Mucosa of rectum (tissue), 2 donors: ENCODE measurements around the gene ENDOV.

Source experiments
- H3K27ac ChIP-seq, 2 donors: one replicate each; pipeline ENCODE4 v1.7.0; 2013; ENCODE audit warnings: inconsistent platforms in 2 of 2, low read depth in 2 of 2, low read length in 2 of 2
- H3K27me3 ChIP-seq, 2 donors: one replicate each; pipeline ENCODE4 v1.7.0; 2013; ENCODE audit warnings: low read length in 2 of 2; ENCODE audit not compliant: control insufficient read depth in 2 of 2, insufficient read depth in 2 of 2
- H3K36me3 ChIP-seq, 2 donors: one replicate each; pipeline ENCODE4 v1.7.0; 2013; ENCODE audit warnings: low read length in 2 of 2; ENCODE audit not compliant: control insufficient read depth in 2 of 2, insufficient read depth in 2 of 2
- H3K4me1 ChIP-seq, 2 donors: one replicate each; pipeline ENCODE4 v1.7.0; 2013; ENCODE audit warnings: low read length in 2 of 2, mild to moderate bottlenecking in 1 of 2; ENCODE audit not compliant: control insufficient read depth in 2 of 2, insufficient read depth in 2 of 2
- H3K4me3 ChIP-seq, 2 donors: one replicate each; pipeline ENCODE4 v1.7.0; 2013; ENCODE audit warnings: low read length in 2 of 2
- H3K9ac ChIP-seq, 2 donors: one replicate each; pipeline ENCODE4 v1.7.0; 2013; ENCODE audit warnings: low read length in 2 of 2, low read depth in 1 of 2, mild to moderate bottlenecking in 1 of 2
- H3K9me3 ChIP-seq, 2 donors: one replicate each; pipeline ENCODE4 v1.7.0; 2013; ENCODE audit warnings: low read length in 2 of 2; ENCODE audit not compliant: control insufficient read depth in 2 of 2
- donor health status: healthy.
- donor health status: Normal muscosa, but diverticular disease.

The ENDOV gene

DNA sequence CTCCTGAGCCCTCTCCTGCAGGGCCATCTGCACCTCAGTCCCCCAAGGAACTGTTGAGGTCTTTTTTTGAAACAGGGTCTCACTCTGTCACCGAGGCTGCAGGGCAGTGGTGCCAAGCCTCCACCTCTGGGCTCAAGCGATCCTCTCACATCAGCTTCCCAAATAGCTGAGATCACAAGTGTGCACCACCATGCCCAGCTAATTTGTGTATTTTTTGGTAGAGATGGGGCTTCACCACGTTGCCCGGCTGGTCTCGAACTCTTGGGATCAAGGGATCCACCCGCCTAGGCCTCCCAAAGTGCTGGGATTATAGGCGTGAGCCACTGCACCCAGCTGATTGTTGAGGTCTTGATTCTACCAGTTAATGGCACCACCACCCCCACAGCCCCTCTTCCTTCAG lies 27.9 kb upstream of the ENDOV start:
- Histone ChIP-seq H3K4me3 (no peak overlapping the region), H3K4me1 (no peaks in the 10 kb centered on the region), H3K9ac (no peak overlapping the region), H3K27me3 (no peaks in the 10 kb centered on the region), H3K27ac (no peak overlapping the region), H3K9me3 (no peaks in the 10 kb centered on the region), H3K36me3 (peaks cover 68 to 84% of the 10 kb centered on the region in 2 donors)

DNA sequence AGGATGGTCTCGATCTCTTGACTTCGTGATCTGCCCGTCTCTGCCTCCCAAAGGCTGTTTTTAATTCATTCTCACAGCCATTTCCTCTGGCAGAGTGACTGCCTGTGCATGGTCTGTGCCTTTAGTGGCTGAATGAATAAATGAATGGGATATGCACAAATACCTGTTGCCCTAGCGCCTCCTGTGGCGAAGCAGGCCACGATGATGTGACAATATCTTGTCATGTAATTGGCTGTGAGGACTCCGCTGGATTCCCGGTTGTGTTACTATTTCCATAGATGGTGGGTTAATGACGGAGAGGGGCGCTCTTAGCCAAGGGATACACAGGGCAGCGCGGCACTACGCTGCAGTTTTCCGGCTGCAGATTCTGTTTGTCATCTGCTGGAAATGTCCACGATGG lies 26.8 kb upstream of the ENDOV start:
- H3K36me3 ChIP-seq, result peaks cover 71 to 81% of the 10 kb centered on the region in 2 donors
- H3K27ac ChIP-seq, result no peak overlapping the region
- H3K9ac ChIP-seq, result no peak overlapping the region
- no peaks in the 10 kb centered on the region for H3K9me3 ChIP-seq
- H3K27me3 ChIP-seq, result no peaks in the 10 kb centered on the region
- no peaks in the 10 kb centered on the region for H3K4me1 ChIP-seq
- no peak overlapping the region for H3K4me3 ChIP-seq

DNA sequence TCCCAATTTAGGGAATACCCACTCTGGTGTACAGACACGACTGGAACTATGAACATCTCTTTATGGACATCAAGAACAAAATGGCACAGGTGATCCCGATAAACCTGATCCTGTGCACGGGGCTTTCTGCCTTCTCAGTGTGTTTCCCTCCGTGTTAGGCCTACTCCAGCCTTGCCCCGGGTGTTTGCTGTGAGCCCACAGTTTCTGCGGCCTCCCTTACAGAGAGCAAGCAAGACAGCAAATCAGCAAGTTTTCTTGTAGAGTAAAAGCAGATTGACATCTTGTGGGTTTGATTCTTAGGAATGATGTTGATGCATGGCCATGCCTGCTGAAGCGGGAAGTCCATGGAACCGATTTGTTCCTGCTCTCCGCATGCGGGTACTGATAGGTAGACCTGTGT lies 26.4 kb upstream of the ENDOV start:
- no peaks in the 10 kb centered on the region for H3K4me1 ChIP-seq
- H3K27ac ChIP-seq, result no peak overlapping the region
- peaks cover 71 to 81% of the 10 kb centered on the region in 2 donors for H3K36me3 ChIP-seq
- H3K9ac ChIP-seq, result no peak overlapping the region
- H3K4me3 ChIP-seq, result no peak overlapping the region
- no peaks in the 10 kb centered on the region for H3K27me3 ChIP-seq
- no peaks in the 10 kb centered on the region for H3K9me3 ChIP-seq

DNA sequence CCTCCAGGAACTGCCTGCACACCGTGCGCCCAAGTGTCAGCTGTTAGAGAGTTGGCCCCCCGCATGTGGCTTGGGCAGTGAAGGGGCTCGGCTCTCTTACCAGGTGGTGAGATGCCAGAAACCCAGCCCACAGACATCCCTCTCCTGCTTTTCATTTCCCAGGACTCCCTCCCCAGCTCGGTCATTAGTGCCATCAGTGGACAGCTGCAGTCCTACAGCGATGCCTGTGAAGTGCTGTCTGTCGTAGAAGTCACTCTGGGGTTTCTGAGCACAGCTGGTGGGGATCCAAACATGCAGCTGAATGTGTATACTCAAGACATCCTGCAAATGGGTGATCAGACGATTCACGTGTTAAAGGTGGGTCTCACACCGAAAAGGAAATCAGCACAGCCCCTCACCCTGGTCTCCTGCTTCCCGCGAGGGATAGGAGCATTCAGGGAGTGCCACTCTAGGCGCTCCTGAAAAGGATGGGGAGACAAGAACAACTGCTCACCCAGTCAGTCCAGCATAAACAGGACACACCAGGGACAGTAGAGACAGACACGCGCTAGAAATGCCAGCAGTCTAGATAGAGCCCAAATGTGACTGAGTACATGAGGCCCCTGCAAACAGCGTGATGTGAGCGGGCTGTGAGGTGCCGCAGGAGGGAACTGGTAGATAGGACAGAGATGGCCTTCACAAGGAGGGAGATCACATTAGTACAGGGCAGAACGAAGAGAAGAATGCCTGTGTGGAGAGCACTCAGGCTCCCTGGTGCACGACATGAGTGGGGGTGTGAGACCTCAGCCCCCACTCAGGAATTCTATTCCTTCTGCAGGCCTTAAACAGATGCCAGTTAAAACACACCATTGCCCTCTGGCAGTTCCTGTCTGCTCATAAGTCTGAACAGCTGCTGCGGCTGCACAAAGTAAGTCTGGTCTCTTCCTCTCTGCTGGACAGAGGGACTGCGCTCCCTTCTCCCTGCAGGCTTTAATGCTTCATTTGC lies 25.7 kb upstream of the ENDOV start:
- Histone ChIP-seq H3K9ac (no peak overlapping the region), H3K36me3 (peaks cover 70 to 81% of the 10 kb centered on the region in 2 donors), H3K9me3 (no peaks in the 10 kb centered on the region), H3K4me3 (no peak overlapping the region), H3K27ac (no peak overlapping the region), H3K27me3 (no peaks in the 10 kb centered on the region), H3K4me1 (no peaks in the 10 kb centered on the region)

DNA sequence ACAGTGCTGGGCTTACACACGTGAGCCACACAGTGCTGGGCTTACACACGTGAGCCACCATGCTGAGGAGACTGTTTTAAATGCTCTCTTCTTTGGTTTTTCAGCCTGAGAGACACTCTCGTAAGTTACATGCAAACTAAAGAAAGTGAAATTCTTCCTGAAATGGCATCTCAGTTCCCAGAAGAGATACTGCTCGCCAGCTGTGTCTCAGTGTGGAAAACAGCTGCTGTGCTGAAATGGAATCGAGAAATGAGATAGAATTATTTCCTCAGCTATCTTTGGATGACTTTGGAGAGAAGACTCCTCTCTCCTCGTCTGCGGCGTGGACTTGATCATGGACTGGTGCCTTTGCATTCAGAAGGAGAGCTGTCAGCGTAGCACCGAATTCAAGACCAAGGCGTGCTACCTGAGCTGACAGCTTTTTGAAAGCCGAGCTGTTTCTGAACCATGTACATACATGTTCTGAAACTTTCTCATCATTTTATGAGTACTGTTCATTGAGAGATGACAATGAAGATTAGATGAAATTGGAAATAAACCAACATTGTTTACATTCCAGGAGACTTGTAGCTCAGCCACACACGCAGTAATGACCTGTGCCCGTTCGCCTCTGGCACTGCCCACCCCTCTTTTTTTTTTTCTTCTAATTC lies 21.6 kb upstream of the ENDOV start:
- no peak overlapping the region for H3K4me3 ChIP-seq
- no peaks in the 10 kb centered on the region for H3K9me3 ChIP-seq
- no peaks in the 10 kb centered on the region for H3K27me3 ChIP-seq
- peaks cover 40 to 53% of the 10 kb centered on the region in 2 donors for H3K36me3 ChIP-seq
- no peak overlapping the region for H3K27ac ChIP-seq
- no peaks in the 10 kb centered on the region for H3K4me1 ChIP-seq
- no peak overlapping the region for H3K9ac ChIP-seq

DNA sequence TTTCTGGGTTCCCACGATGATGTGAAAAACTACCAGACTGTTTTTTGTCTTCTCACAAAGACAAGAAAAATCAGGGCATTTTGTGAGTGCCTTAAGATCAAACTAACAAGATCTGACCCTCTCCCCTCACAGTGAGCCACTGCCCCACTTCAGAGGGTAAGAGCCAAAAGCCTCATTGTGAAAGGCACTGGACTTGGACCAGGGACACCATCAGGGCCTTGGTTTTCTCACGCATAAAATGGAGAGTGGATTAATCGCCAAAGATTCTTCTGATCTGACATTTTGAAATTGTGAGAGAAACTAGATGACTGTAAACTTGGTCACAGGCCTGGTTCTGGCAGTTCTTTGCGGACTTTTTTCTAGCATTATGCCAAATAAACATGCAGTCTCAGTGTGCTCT lies 21.0 kb upstream of the ENDOV start:
- Histone ChIP-seq H3K9me3 (no peaks in the 10 kb centered on the region), H3K27me3 (no peaks in the 10 kb centered on the region), H3K27ac (no peak overlapping the region), H3K36me3 (peaks cover 35 to 47% of the 10 kb centered on the region in 2 donors), H3K9ac (no peak overlapping the region), H3K4me3 (no peak overlapping the region), H3K4me1 (no peaks in the 10 kb centered on the region)

DNA sequence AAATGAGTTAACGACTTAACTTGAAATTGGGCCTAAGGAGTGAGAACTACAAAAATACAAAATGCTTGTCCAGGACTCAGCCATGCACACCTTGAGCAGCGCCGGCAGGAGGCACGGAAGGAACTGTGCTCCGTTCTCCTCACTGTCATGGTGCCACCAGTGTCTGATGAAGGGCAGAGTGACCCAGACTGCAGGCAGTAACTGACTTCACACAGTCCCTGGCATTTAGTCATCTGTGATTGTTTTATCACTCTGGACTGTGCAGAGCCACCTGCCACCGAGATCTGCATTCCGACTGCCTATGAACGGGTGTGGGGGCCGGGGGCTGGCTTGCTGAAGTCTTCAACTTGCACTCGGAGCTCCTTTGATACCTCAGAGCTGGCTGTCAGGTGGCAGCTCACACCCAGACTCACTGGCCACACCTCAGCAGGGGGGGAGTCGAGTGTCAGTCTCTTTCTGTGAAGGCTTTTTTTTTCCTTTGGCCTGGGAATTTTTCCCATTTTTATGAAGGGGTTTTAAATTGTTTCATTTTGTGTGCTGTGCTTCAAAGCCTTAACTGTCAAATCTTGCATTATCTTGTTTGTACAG lies 20.2 kb upstream of the ENDOV start:
- Histone ChIP-seq H3K36me3 (peaks cover 28 to 40% of the 10 kb centered on the region in 2 donors), H3K9ac (no peak overlapping the region), H3K4me3 (no peak overlapping the region), H3K9me3 (no peaks in the 10 kb centered on the region), H3K27ac (no peak overlapping the region), H3K4me1 (no peaks in the 10 kb centered on the region), H3K27me3 (no peaks in the 10 kb centered on the region)

DNA sequence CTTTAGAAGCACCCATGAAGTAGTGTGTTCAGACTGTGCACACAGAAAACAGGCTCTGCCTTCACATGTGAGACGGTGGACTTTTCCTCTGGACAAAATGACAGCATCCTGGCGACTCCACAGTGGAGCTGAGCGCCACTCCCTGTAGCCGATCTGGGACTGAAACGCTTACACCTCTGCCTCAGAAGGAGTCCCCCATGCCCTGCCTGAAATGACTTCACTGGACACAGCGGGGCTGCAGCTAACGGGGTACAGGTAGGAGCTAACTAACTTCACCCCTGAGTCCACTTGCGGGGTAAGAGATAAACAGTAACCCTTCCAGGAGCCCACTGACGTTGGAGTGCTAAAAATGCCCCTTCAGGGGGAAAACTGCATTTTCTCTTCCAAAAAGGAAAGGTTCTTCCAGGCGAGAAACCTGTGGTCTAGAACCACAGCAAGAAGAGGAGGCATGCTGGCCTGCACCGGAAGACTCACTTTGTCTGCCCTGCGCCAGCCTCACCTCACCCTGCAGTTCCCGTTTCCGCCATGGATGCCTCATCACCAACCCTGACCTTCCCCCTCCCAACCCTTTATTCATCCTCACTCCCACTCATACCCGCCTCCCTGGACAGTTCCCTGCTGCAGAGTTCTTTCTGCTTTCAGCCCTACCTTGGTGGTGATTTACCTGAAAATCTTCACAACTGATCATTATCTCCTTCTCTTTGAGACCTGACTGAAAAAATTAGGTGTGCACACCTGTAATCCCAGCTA lies 19.4 kb upstream of the ENDOV start:
- no peak overlapping the region for H3K4me3 ChIP-seq
- no peaks in the 10 kb centered on the region for H3K4me1 ChIP-seq
- peaks cover 20 to 35% of the 10 kb centered on the region in 2 donors for H3K36me3 ChIP-seq
- no peaks in the 10 kb centered on the region for H3K9me3 ChIP-seq
- no peaks in the 10 kb centered on the region for H3K27me3 ChIP-seq
- H3K27ac ChIP-seq, result no peak overlapping the region
- no peak overlapping the region for H3K9ac ChIP-seq

DNA sequence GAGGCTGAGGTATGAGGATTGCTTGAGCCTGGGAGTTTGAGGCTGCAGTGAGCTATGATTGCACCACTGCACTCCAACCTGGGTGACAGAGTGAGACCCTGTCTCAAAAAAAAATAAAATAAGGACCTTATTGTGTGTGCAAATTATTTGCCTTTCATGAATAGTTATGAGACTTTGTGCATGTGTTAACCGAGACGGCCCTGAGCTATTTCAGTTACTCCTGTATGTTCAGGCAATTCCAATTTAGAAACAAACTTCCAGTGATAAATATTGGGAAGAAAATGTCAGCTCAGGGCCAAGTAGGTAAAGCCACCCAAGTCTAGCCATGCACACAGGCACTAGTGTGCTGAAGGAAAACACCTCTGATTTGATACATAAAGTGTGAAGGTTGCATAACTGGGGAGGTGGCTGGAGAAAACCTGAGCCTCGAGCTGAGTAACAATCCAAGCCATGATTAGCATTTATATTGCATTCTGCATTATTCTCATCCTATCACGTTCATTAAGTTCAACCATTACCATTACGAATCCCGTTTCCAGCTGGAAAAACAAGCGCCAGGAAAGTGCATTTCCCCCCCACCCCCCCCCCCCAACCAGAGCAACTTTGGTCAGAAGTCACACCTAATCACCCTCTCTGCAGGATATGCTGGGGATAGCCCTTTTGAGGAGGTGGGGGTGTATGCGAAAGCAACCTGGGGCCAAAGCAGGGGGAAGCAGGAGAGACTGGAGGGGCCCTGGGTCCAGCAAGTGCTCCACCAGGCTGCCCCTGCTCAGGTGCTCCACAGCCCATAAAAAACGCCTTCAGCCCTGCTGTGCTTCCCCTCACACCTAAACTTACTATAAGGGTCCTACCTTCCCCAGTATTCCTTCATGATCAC lies 18.6 kb upstream of the ENDOV start:
- Histone ChIP-seq H3K9me3 (no peaks in the 10 kb centered on the region), H3K9ac (no peak overlapping the region), H3K36me3 (peaks cover 20 to 29% of the 10 kb centered on the region in 2 donors), H3K4me3 (no peak overlapping the region), H3K4me1 (no peaks in the 10 kb centered on the region), H3K27ac (no peak overlapping the region), H3K27me3 (no peaks in the 10 kb centered on the region)
